Mucosa of rectum (tissue), 2 donors: ENCODE data around the gene GPRC5D.

Experiments
- H3K27ac ChIP-seq, 2 donors: one replicate each; pipeline ENCODE4 v1.7.0; 2013; ENCODE audit warnings: inconsistent platforms in 2 of 2, low read depth in 2 of 2, low read length in 2 of 2
- H3K27me3 ChIP-seq, 2 donors: one replicate each; pipeline ENCODE4 v1.7.0; 2013; ENCODE audit warnings: low read length in 2 of 2; ENCODE audit not compliant: control insufficient read depth in 2 of 2, insufficient read depth in 2 of 2
- H3K36me3 ChIP-seq, 2 donors: one replicate each; pipeline ENCODE4 v1.7.0; 2013; ENCODE audit warnings: low read length in 2 of 2; ENCODE audit not compliant: control insufficient read depth in 2 of 2, insufficient read depth in 2 of 2
- H3K4me1 ChIP-seq, 2 donors: one replicate each; pipeline ENCODE4 v1.7.0; 2013; ENCODE audit warnings: low read length in 2 of 2, mild to moderate bottlenecking in 1 of 2; ENCODE audit not compliant: control insufficient read depth in 2 of 2, insufficient read depth in 2 of 2
- H3K4me3 ChIP-seq, 2 donors: one replicate each; pipeline ENCODE4 v1.7.0; 2013; ENCODE audit warnings: low read length in 2 of 2
- H3K9ac ChIP-seq, 2 donors: one replicate each; pipeline ENCODE4 v1.7.0; 2013; ENCODE audit warnings: low read length in 2 of 2, low read depth in 1 of 2, mild to moderate bottlenecking in 1 of 2
- H3K9me3 ChIP-seq, 2 donors: one replicate each; pipeline ENCODE4 v1.7.0; 2013; ENCODE audit warnings: low read length in 2 of 2; ENCODE audit not compliant: control insufficient read depth in 2 of 2
- donor health status: healthy.
- donor health status: Normal muscosa, but diverticular disease.

GPRC5D gene

GRCh38 chr12:12960639-12961209, 8.8 kb upstream of the GPRC5D start:
- Histone ChIP-seq H3K36me3 (no peaks in the 10 kb centered on the region), H3K4me1 (no peaks in the 10 kb centered on the region), H3K9me3 (no peaks in the 10 kb centered on the region), H3K9ac (no peak overlapping the region), H3K4me3 (no peak overlapping the region), H3K27ac (no peak overlapping the region), H3K27me3 (no peaks in the 10 kb centered on the region)

GRCh38 chr12:12958886-12959285, 6.9 kb upstream of the GPRC5D start:
- no peaks in the 10 kb centered on the region for H3K36me3 ChIP-seq
- H3K4me3 ChIP-seq: no peak overlapping the region
- no peaks in the 10 kb centered on the region for H3K9me3 ChIP-seq
- no peak overlapping the region for H3K9ac ChIP-seq
- no peak overlapping the region for H3K27ac ChIP-seq
- H3K4me1 ChIP-seq: no peaks in the 10 kb centered on the region
- H3K27me3 ChIP-seq: no peaks in the 10 kb centered on the region

GRCh38 chr12:12954878-12955625, 3.1 kb upstream of the GPRC5D start:
- no peaks in the 10 kb centered on the region for H3K9me3 ChIP-seq
- H3K27ac ChIP-seq: no peak overlapping the region
- no peaks in the 10 kb centered on the region for H3K4me1 ChIP-seq
- no peak overlapping the region for H3K4me3 ChIP-seq
- no peaks in the 10 kb centered on the region for H3K27me3 ChIP-seq
- no peaks in the 10 kb centered on the region for H3K36me3 ChIP-seq
- no peak overlapping the region for H3K9ac ChIP-seq

GRCh38 chr12:12954356-12954755, 2.4 kb upstream of the GPRC5D start:
- Histone ChIP-seq H3K9me3 (no peaks in the 10 kb centered on the region), H3K9ac (no peak overlapping the region), H3K4me1 (no peaks in the 10 kb centered on the region), H3K36me3 (peaks cover 0 to 3% of the 10 kb centered on the region in 2 donors), H3K4me3 (no peak overlapping the region), H3K27ac (no peak overlapping the region), H3K27me3 (no peaks in the 10 kb centered on the region)

GRCh38 chr12:12951504-12951903, 466 bp downstream of the GPRC5D start:
- no peaks in the 10 kb centered on the region for H3K9me3 ChIP-seq

GRCh38 chr12:12947902-12948301, 4.1 kb downstream of the GPRC5D start:
- no peaks in the 10 kb centered on the region for H3K9me3 ChIP-seq
- H3K4me1 ChIP-seq: no peaks in the 10 kb centered on the region
- no peaks in the 10 kb centered on the region for H3K27me3 ChIP-seq
- H3K36me3 ChIP-seq: peaks cover 0 to 3% of the 10 kb centered on the region in 2 donors
- no peak overlapping the region for H3K9ac ChIP-seq
- no peak overlapping the region for H3K27ac ChIP-seq
- H3K4me3 ChIP-seq: no peak overlapping the region

More at GRCh38 chr12:12951504-12951903, 466 bp downstream of the GPRC5D start:
- no peaks in the 10 kb centered on the region for H3K27me3 ChIP-seq
- H3K27ac ChIP-seq: no peak overlapping the region
- H3K9ac ChIP-seq: no peak overlapping the region
- no peaks in the 10 kb centered on the region for H3K4me1 ChIP-seq
- H3K4me3 ChIP-seq: no peak overlapping the region
- peaks cover 0 to 3% of the 10 kb centered on the region in 2 donors for H3K36me3 ChIP-seq

- Histone ChIP-seq H3K4me1 (no peaks in the 10 kb centered on the region), H3K4me3 (no peak overlapping the region), H3K27ac (no peak overlapping the region), H3K36me3 (peaks cover 0 to 3% of the 10 kb centered on the region in 2 donors), H3K9ac (no peak overlapping the region), H3K27me3 (no peaks in the 10 kb centered on the region), H3K9me3 (no peaks in the 10 kb centered on the region)
Measured at GRCh38 chr12:12946686-12947355, 5.1 kb downstream of the GPRC5D start.

GRCh38 chr12:12945591-12945990, 6.4 kb downstream of the GPRC5D start:
- Histone ChIP-seq H3K9ac (no peak overlapping the region), H3K27ac (no peak overlapping the region), H3K9me3 (no peaks in the 10 kb centered on the region), H3K4me3 (no peak overlapping the region), H3K27me3 (no peaks in the 10 kb centered on the region), H3K4me1 (no peaks in the 10 kb centered on the region), H3K36me3 (peaks cover 0 to 3% of the 10 kb centered on the region in 2 donors)

GRCh38 chr12:12943586-12944260, 8.2 kb downstream of the GPRC5D start:
- Histone ChIP-seq H3K4me1 (no peaks in the 10 kb centered on the region), H3K4me3 (no peak overlapping the region), H3K9ac (no peak overlapping the region), H3K27me3 (no peaks in the 10 kb centered on the region), H3K27ac (no peak overlapping the region), H3K36me3 (no peaks in the 10 kb centered on the region), H3K9me3 (no peaks in the 10 kb centered on the region)
